Breast epithelium (tissue), 4 donors: ENCODE measurements around the gene TSR1. TPM values are rescaled to one million over a fixed set of nuclear protein-coding genes. Genes with fewer than 3 reads are reported as not detected.
A peak's percentile ranks its signal among the peaks of the same experiment; 100 is the strongest.

Experiments used
- DNase-seq, 2 donors: peaks; one replicate each; pipeline ENCODE4 v3.0.0-alpha.2; 2019; ENCODE audit warnings: low spot score in 2 of 2
- H3K27ac ChIP-seq, 2 donors: fragments of 200-600 bp; sonication (generic) in 1 of 2; one replicate each; pipeline ENCODE4 v1.5.1; 2016 to 2019; ENCODE audit warnings: mild to moderate bottlenecking in 1 of 2
- H3K27me3 ChIP-seq, 2 donors: fragments of 200-600 bp; sonication (generic) in 1 of 2; one replicate each; pipeline versions ENCODE4 v1.5.1 to v1.6.0; 2017 to 2019; ENCODE audit warnings: control low read depth in 1 of 2, mild to moderate bottlenecking in 1 of 2
- H3K36me3 ChIP-seq: fragments of 200-600 bp; one replicate; pipeline ENCODE4 v1.5.1; 2019
- H3K4me1 ChIP-seq, 2 donors: fragments of 200-600 bp; sonication (generic); one replicate each; pipeline ENCODE4 v1.5.1; 2016 to 2019; ENCODE audit warnings: control low read depth in 1 of 2
- H3K4me3 ChIP-seq, 3 donors: fragments of 200-600 bp; sonication (generic); 1 replicate in 2 of 3; 2 replicates in 1 of 3; pipeline ENCODE4 v1.5.1; 2016 to 2019; ENCODE audit warnings: mild to moderate bottlenecking in 3 of 3, moderate library complexity in 2 of 3
- H3K9me3 ChIP-seq, 2 donors: fragments of 200-600 bp; sonication (generic) in 1 of 2; one replicate each; pipeline ENCODE4 v1.5.1; 2016 to 2019; ENCODE audit warnings: control low read depth in 1 of 2
- CTCF ChIP-seq, 3 donors: fragments of 450-650 bp; IDR thresholded peaks; one replicate each; pipeline ENCODE4 v1.5.1; 2016 to 2017; ENCODE audit warnings: antibody characterized with exemption in 3 of 3, mild to moderate bottlenecking in 3 of 3, moderate library complexity in 3 of 3
- POLR2A ChIP-seq: fragments of 450-650 bp; IDR thresholded peaks from one replicate; pipeline ENCODE4 v1.6.1; 2016; ENCODE audit warnings: antibody characterized with exemption, mild to moderate bottlenecking, moderate library complexity
- POLR2AphosphoS5 ChIP-seq, 3 donors: sonication (generic); formaldehyde crosslinking; IDR thresholded peaks; one replicate each; pipeline ENCODE4 v1.6.1; 2017; ENCODE audit warnings: antibody characterized with exemption in 3 of 3
- intact Hi-C: fragments of 100-400 bp; cut with DNase I; formaldehyde crosslinking; loops from one replicate; pipeline ENCODE4 v1.15.1; 2023; ENCODE audit warnings: low total_unique reads
- total RNA-seq, 3 donors: library from RNA; depleted of rRNA; stranded (reverse); fragments of >200 nt; gene quantifications; one replicate each; pipeline ENCODE4 v1.1.0, GENCODE V29; 2016

Gene TSR1
- total RNA-seq, 3 donors from 2014 or later, result 28.8 to 43.6 (median 43.0) TPM

GRCh38 chr17:2380950-2381649, 44.8 kb upstream of the TSR1 start:
- H3K27ac ChIP-seq, result peak overlapping the region; percentile 15 to 61
- intact Hi-C loops, result loop anchor here (5.0 kb wide), 1 partner anchor 36 kb away; no protein-coding TSS in a partner anchor
- no peak overlapping the region for H3K4me3 ChIP-seq
- no peaks in the 10 kb centered on the region for H3K9me3 ChIP-seq
- H3K36me3 ChIP-seq, result no peaks in the 10 kb centered on the region
- peaks cover 0 to 4% of the 10 kb centered on the region in 2 donors for H3K4me1 ChIP-seq
- no peak for TF ChIP-seq POLR2A
- no peak for TF ChIP-seq CTCF (IDR thresholded peaks at IDR 0.05)
- TF ChIP-seq POLR2AphosphoS5 (IDR thresholded peaks at IDR 0.05), result no peak
- H3K27me3 ChIP-seq, result no peaks in the 10 kb centered on the region
- DNase-seq, result no peak

DNA sequence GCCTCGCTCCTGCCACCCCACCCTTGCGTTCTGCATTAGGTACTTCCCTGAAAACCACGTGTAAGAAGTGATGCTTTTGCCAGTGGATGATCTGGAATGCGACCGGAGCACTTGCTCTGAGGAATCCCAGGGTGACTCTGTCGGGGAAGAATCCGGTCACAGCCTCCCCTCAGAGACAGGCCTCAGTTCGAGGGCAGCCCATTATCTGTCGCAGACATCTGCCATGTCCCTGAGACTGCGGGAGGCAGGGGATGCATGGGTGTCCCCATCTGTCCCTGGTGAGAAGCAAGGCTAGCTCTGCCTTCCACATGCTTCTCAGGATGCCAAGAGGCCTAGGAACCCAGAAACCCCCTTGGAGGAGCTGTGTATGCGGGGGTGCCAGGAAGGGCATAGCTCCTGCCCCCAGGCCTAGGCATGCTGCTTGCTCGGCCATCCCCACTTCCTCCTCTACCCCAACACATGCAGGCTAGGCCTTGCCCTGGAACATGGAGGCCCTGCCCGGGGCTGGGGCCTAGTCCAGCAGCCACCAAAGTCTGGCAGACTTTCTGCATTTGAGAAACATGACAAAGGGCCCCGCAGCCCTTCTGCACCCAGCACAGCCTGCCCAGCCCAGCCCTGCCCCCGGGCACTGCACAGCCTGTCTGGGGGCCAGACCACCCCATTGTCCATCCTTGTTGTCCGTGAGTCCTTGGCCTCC, 44.1 kb upstream of the TSR1 start:
- Histone ChIP-seq H3K4me1 (peaks cover 0 to 4% of the 10 kb centered on the region in 2 donors), H3K4me3 (no peak overlapping the region), H3K27ac (peak overlapping the region; percentile 15 to 61), H3K9me3 (no peaks in the 10 kb centered on the region), H3K27me3 (no peaks in the 10 kb centered on the region), H3K36me3 (no peaks in the 10 kb centered on the region)
- no peak for DNase-seq
- intact Hi-C loops, result loop anchor here (5.0 kb wide), 1 partner anchor 37 kb away; no protein-coding TSS in a partner anchor
- no peak for TF ChIP-seq POLR2A
- no peak for TF ChIP-seq CTCF (IDR thresholded peaks at IDR 0.05)
- TF ChIP-seq POLR2AphosphoS5 (IDR thresholded peaks at IDR 0.05), result no peak

- H3K27ac ChIP-seq, result peak overlapping the region; percentile 15 to 61
- intact Hi-C loops, result loop anchor here (5.0 kb wide), 1 partner anchor 38 kb away; no protein-coding TSS in a partner anchor
These were observed 43.4 kb upstream of the TSR1 start for GRCh38 chr17:2379489-2380225.

GRCh38 chr17:2378905-2379304, 42.6 kb upstream of the TSR1 start:
- H3K36me3 ChIP-seq, result no peaks in the 10 kb centered on the region
- TF ChIP-seq POLR2AphosphoS5 (IDR thresholded peaks at IDR 0.05) (no peak), CTCF (IDR thresholded peaks at IDR 0.05) (no peak)
- H3K9me3 ChIP-seq, result no peaks in the 10 kb centered on the region
- H3K4me3 ChIP-seq, result no peak overlapping the region
- intact Hi-C loops, result no loop called here
- DNase-seq, result no peak
- H3K27me3 ChIP-seq, result no peaks in the 10 kb centered on the region
- peaks cover 0 to 5% of the 10 kb centered on the region in 2 donors for H3K4me1 ChIP-seq
- peak overlapping the region in 1 of 2 donors; percentile 15 for H3K27ac ChIP-seq

More at GRCh38 chr17:2379489-2380225, 43.4 kb upstream of the TSR1 start:
- TF ChIP-seq POLR2A (no peak), POLR2AphosphoS5 (IDR thresholded peaks at IDR 0.05) (no peak), CTCF (IDR thresholded peaks at IDR 0.05) (no peak)
- Histone ChIP-seq H3K4me3 (no peak overlapping the region), H3K27me3 (no peaks in the 10 kb centered on the region), H3K36me3 (no peaks in the 10 kb centered on the region), H3K9me3 (no peaks in the 10 kb centered on the region), H3K4me1 (peaks cover 0 to 4% of the 10 kb centered on the region in 2 donors)
- no peak for DNase-seq
